Thymus (tissue), 11 donors: ENCODE results near the gene PRX. TPM values are rescaled to one million over a fixed set of nuclear protein-coding genes. Genes with fewer than 3 reads are reported as not detected.

Experiments
- DNase-seq, 9 donors: peaks; one replicate each; pipeline ENCODE4 v3.0.0-alpha.2; 2013; ENCODE audit warnings: low spot score in 9 of 9, low read depth in 6 of 9, missing footprints in 1 of 9
- H3K27ac ChIP-seq, 2 donors: one replicate each; pipeline ENCODE4 v1.5.1; 2013; ENCODE audit warnings: control low read depth in 1 of 2, low read depth in 1 of 2, low read length in 1 of 2, mild to moderate bottlenecking in 1 of 2, moderate library complexity in 1 of 2
- H3K27me3 ChIP-seq, 2 donors: one replicate each; pipeline ENCODE4 v1.5.1; 2013; ENCODE audit warnings: low read length in 1 of 2; ENCODE audit not compliant: control insufficient read depth in 2 of 2, insufficient read depth in 1 of 2
- H3K36me3 ChIP-seq, 2 donors: one replicate each; pipeline ENCODE4 v1.5.1; 2013; ENCODE audit warnings: low read length in 1 of 2, mild to moderate bottlenecking in 1 of 2, moderate library complexity in 1 of 2; ENCODE audit not compliant: control insufficient read depth in 2 of 2, insufficient read depth in 2 of 2
- H3K4me1 ChIP-seq, 2 donors: one replicate each; pipeline ENCODE4 v1.5.1; 2013; ENCODE audit warnings: low read length in 2 of 2; ENCODE audit not compliant: control insufficient read depth in 2 of 2, insufficient read depth in 2 of 2
- H3K4me3 ChIP-seq, 2 donors: one replicate each; pipeline ENCODE4 v1.5.1; 2013; ENCODE audit warnings: low read length in 2 of 2, control low read depth in 1 of 2, mild to moderate bottlenecking in 1 of 2
- H3K9me3 ChIP-seq, 2 donors: one replicate each; pipeline ENCODE4 v1.5.1; 2013; ENCODE audit warnings: low read length in 1 of 2, mild to moderate bottlenecking in 1 of 2; ENCODE audit not compliant: control insufficient read depth in 2 of 2, insufficient read depth in 1 of 2
- WGBS: extraction: QIAGEN DNeasy Blood & Tissue Kit; methylation state at CpG from one replicate; pipeline ENCODE4 v1.1.7; 2013; 5-methylcytosine and 5-hydroxymethylcytosine counted together
- polyA plus RNA-seq: library from polyadenylated mRNA; stranded (reverse); fragments of 200-250 nt; gene quantifications from one replicate; pipeline ENCODE4 v1.2.3, GENCODE V29; 2013
- total RNA-seq: library from RNA; stranded (reverse); fragments of 120-200 nt; gene quantifications from one replicate; pipeline ENCODE4 v1.2.4, GENCODE V29; 2013
- donor health status: healthy.

The PRX gene
- total and polyA plus RNA-seq, 2 donors: 1.0 to 1.7 TPM

- H3K9me3 ChIP-seq: no peaks in the 10 kb centered on the region
- peak overlapping the region; percentile 83 to 89 for H3K4me3 ChIP-seq
- DNase-seq: no peak
- H3K4me1 ChIP-seq: peaks cover 7 to 22% of the 10 kb centered on the region in 2 donors
- no peak overlapping the region for H3K27ac ChIP-seq
- WGBS: 65% methylated on average over 14 of the region's 14 CpGs
- H3K36me3 ChIP-seq: peaks cover 6 to 11% of the 10 kb centered on the region in 2 donors
- peaks cover 0 to 6% of the 10 kb centered on the region in 2 donors for H3K27me3 ChIP-seq
Measured at GRCh38 chr19:40420451-40420765, 7.2 kb upstream of the PRX start.

GRCh38 chr19:40419780-40420179 lies 6.6 kb upstream of the PRX start:
- Histone ChIP-seq H3K27ac (no peak overlapping the region), H3K36me3 (peaks cover 6 to 11% of the 10 kb centered on the region in 2 donors), H3K27me3 (peaks cover 0 to 6% of the 10 kb centered on the region in 2 donors), H3K9me3 (no peaks in the 10 kb centered on the region), H3K4me1 (peaks cover 7 to 19% of the 10 kb centered on the region in 2 donors), H3K4me3 (no peak overlapping the region)
- WGBS: 89% methylated on average over 5 of the region's 5 CpGs
- no peak for DNase-seq

GRCh38 chr19:40419066-40419612 lies 6.0 kb upstream of the PRX start:
- H3K36me3 ChIP-seq: peaks cover 6 to 11% of the 10 kb centered on the region in 2 donors
- no peak for DNase-seq
- 93% methylated on average over 5 of the region's 5 CpGs for WGBS
- H3K27me3 ChIP-seq: peaks cover 0 to 6% of the 10 kb centered on the region in 2 donors
- no peaks in the 10 kb centered on the region for H3K9me3 ChIP-seq
- no peak overlapping the region for H3K4me3 ChIP-seq
- H3K4me1 ChIP-seq: peaks cover 4 to 14% of the 10 kb centered on the region in 2 donors
- no peak overlapping the region for H3K27ac ChIP-seq

- no peak overlapping the region for H3K4me3 ChIP-seq
- WGBS: 93% methylated on average over 3 of the region's 3 CpGs
- no peak for DNase-seq
Measured at GRCh38 chr19:40418040-40418439, 4.9 kb upstream of the PRX start.

GRCh38 chr19:40417643-40417981 lies 4.4 kb upstream of the PRX start:
- H3K4me1 ChIP-seq: peaks cover 4 to 18% of the 10 kb centered on the region in 2 donors
- peaks cover 0 to 13% of the 10 kb centered on the region in 2 donors for H3K27me3 ChIP-seq
- H3K27ac ChIP-seq: peak overlapping the region in 1 of 2 donors; percentile 1
- no peak overlapping the region for H3K4me3 ChIP-seq
- H3K36me3 ChIP-seq: peaks cover under 1 to 4% of the 10 kb centered on the region in 2 donors
- 93% methylated on average over 4 of the region's 4 CpGs for WGBS
- H3K9me3 ChIP-seq: no peaks in the 10 kb centered on the region
- DNase-seq: no peak

More at GRCh38 chr19:40418040-40418439, 4.9 kb upstream of the PRX start:
- Histone ChIP-seq H3K27ac (no peak overlapping the region), H3K27me3 (peaks cover 0 to 11% of the 10 kb centered on the region in 2 donors), H3K9me3 (no peaks in the 10 kb centered on the region), H3K36me3 (peaks cover 5 to 8% of the 10 kb centered on the region in 2 donors), H3K4me1 (peaks cover 4 to 18% of the 10 kb centered on the region in 2 donors)

- Histone ChIP-seq H3K27me3 (peaks cover 0 to 16% of the 10 kb centered on the region in 2 donors), H3K9me3 (no peaks in the 10 kb centered on the region), H3K4me1 (peaks cover 4 to 18% of the 10 kb centered on the region in 2 donors), H3K4me3 (no peak overlapping the region), H3K36me3 (no peaks in the 10 kb centered on the region), H3K27ac (peak overlapping the region in 1 of 2 donors; percentile 1)
- DNase-seq: no peak
- WGBS: 44% methylated on average over 16 of the region's 16 CpGs
Measured at GRCh38 chr19:40416918-40417642, 3.9 kb upstream of the PRX start.

GRCh38 chr19:40415768-40416167 lies 2.6 kb upstream of the PRX start:
- no peaks in the 10 kb centered on the region for H3K36me3 ChIP-seq
- no peak for DNase-seq
- H3K9me3 ChIP-seq: no peaks in the 10 kb centered on the region
- H3K4me3 ChIP-seq: no peak overlapping the region
- H3K27ac ChIP-seq: no peak overlapping the region
- WGBS: 96% methylated on average over 2 of the region's 2 CpGs
- peaks cover 0 to 9% of the 10 kb centered on the region in 2 donors for H3K4me1 ChIP-seq
- H3K27me3 ChIP-seq: peaks cover 0 to 18% of the 10 kb centered on the region in 2 donors

GRCh38 chr19:40414542-40415535 lies 1.7 kb upstream of the PRX start:
- Histone ChIP-seq H3K9me3 (no peaks in the 10 kb centered on the region), H3K36me3 (no peaks in the 10 kb centered on the region), H3K4me1 (peaks cover 0 to 9% of the 10 kb centered on the region in 2 donors), H3K27me3 (peaks cover 0 to 18% of the 10 kb centered on the region in 2 donors), H3K4me3 (no peak overlapping the region), H3K27ac (no peak overlapping the region)
- DNase-seq: no peak
- 97% methylated on average over 21 of the region's 21 CpGs for WGBS

GRCh38 chr19:40412866-40413265 lies 312 bp downstream of the PRX start:
- DNase-seq: no peak
- WGBS: 95% methylated on average over 4 of the region's 4 CpGs
- no peak overlapping the region for H3K4me3 ChIP-seq

More at GRCh38 chr19:40412866-40413265, 312 bp downstream of the PRX start:
- no peak overlapping the region for H3K27ac ChIP-seq
- H3K4me1 ChIP-seq: peaks cover 0 to 11% of the 10 kb centered on the region in 2 donors
- H3K36me3 ChIP-seq: no peaks in the 10 kb centered on the region
- H3K9me3 ChIP-seq: no peaks in the 10 kb centered on the region
- H3K27me3 ChIP-seq: peaks cover 0 to 21% of the 10 kb centered on the region in 2 donors
